RWPE2 (cell line): ENCODE measurements around the gene L3MBTL4.

Experiments
- ATAC-seq: fragments of 200-7000 bp; cut with Tn5 transposase; 3 replicates; pipeline ENCODE4 v1.9.1; 2021; ENCODE audit warnings: low read depth
- DNase-seq: peaks from one replicate; pipeline ENCODE4 v3.0.0-alpha.2; 2020; ENCODE audit warnings: low spot score
- H3K27ac ChIP-seq: fragments of 450-650 bp; 2 replicates; pipeline ENCODE4 v1.5.1; 2017; ENCODE audit warnings: mild to moderate bottlenecking; ENCODE audit not compliant: poor library complexity, severe bottlenecking
- H3K27me3 ChIP-seq: fragments of 250-450 bp; sonication (Bioruptor Pico); 2 replicates; pipeline ENCODE4 v1.5.1; 2021; ENCODE audit warnings: mild to moderate bottlenecking, moderate library complexity; ENCODE audit not compliant: insufficient read depth, poor library complexity, severe bottlenecking
- H3K36me3 ChIP-seq: fragments of 250-450 bp; sonication (Bioruptor Pico); 2 replicates; pipeline ENCODE4 v1.5.1; 2020; ENCODE audit warnings: low read depth, mild to moderate bottlenecking, moderate library complexity
- H3K4me1 ChIP-seq: fragments of 250-450 bp; sonication (Bioruptor Pico); 2 replicates; pipeline ENCODE4 v1.5.1; 2021; ENCODE audit warnings: mild to moderate bottlenecking, moderate library complexity; ENCODE audit not compliant: insufficient read depth, poor library complexity, severe bottlenecking
- H3K4me3 ChIP-seq: fragments of 250-450 bp; sonication (Bioruptor Pico); 2 replicates; pipeline ENCODE4 v1.5.1; 2021; ENCODE audit warnings: mild to moderate bottlenecking, moderate library complexity; ENCODE audit not compliant: severe bottlenecking
- H3K9me3 ChIP-seq: fragments of 250-450 bp; sonication (Bioruptor Pico); 2 replicates; pipeline ENCODE4 v1.5.1; 2021; ENCODE audit warnings: mild to moderate bottlenecking, moderate library complexity; ENCODE audit not compliant: severe bottlenecking
- TF ChIP-seq, protein P1 (sequence below): fragments of 450-650 bp; IDR thresholded peaks from one replicate; pipeline ENCODE4 v1.5.1; 2017; ENCODE audit warnings: mild to moderate bottlenecking, moderate library complexity; ENCODE audit not compliant: poor library complexity, severe bottlenecking

The L3MBTL4 gene

DNA sequence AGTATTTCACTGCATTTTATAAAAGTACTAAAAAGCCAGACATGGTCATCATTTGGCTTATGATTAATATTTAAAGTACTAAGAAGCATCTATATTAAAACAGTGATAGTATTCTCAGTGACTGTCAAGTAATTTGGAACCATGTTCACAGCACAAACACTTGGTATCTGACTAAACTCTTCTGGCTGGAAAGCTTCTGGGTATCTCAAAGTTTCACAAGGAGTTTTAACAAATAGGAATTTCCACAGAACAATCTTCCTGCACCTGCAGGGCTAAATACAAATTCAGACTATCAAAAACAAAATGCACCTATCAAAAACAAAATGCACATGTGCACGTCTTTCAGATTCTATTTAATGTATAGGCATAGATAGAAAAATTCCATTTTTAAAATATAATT, 158.8 kb downstream of the L3MBTL4 start:
- DNase-seq, result no peak
- no peaks in the 10 kb centered on the region for H3K36me3 ChIP-seq
- TF ChIP-seq, protein P1, sequence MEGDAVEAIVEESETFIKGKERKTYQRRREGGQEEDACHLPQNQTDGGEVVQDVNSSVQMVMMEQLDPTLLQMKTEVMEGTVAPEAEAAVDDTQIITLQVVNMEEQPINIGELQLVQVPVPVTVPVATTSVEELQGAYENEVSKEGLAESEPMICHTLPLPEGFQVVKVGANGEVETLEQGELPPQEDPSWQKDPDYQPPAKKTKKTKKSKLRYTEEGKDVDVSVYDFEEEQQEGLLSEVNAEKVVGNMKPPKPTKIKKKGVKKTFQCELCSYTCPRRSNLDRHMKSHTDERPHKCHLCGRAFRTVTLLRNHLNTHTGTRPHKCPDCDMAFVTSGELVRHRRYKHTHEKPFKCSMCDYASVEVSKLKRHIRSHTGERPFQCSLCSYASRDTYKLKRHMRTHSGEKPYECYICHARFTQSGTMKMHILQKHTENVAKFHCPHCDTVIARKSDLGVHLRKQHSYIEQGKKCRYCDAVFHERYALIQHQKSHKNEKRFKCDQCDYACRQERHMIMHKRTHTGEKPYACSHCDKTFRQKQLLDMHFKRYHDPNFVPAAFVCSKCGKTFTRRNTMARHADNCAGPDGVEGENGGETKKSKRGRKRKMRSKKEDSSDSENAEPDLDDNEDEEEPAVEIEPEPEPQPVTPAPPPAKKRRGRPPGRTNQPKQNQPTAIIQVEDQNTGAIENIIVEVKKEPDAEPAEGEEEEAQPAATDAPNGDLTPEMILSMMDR, result no peak
- ATAC-seq, result no peak
- H3K4me1 ChIP-seq, result no peaks in the 10 kb centered on the region
- no peak overlapping the region for H3K27ac ChIP-seq
- H3K27me3 ChIP-seq, result no peaks in the 10 kb centered on the region
- no peaks in the 10 kb centered on the region for H3K9me3 ChIP-seq
- H3K4me3 ChIP-seq, result no peak overlapping the region

DNA sequence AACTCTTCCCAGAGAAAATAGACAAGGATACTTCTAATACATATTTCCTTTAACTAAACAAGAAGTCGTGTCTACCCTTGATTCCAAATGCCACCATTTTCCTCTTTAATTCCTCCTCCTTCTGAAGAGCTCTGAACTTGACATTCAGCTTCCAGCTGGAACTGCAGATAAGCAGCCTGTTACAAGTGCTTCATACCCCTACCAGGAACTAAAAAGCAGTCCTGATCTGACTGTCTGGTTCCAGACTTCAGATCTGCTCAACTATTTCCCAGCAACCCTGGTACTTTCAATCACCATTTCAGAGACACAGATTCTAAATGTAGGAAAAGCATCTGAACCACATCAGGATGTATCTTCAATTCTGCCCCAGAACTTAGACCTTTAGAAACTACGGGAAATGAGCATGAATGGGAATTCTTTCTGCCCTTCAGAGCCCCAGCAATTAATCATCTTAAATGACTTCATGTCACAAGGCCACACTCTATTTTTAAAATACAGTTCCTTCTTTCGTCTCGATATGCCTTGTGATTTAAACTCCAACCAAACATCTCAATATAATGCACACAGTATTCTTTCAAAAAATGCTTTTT, 159.5 kb downstream of the L3MBTL4 start:
- Histone ChIP-seq H3K27ac (no peak overlapping the region), H3K4me1 (no peaks in the 10 kb centered on the region), H3K9me3 (no peaks in the 10 kb centered on the region), H3K27me3 (no peaks in the 10 kb centered on the region), H3K4me3 (no peak overlapping the region), H3K36me3 (no peaks in the 10 kb centered on the region)
- TF ChIP-seq, protein P1, result no peak
- DNase-seq, result no peak
- ATAC-seq, result no peak

DNA sequence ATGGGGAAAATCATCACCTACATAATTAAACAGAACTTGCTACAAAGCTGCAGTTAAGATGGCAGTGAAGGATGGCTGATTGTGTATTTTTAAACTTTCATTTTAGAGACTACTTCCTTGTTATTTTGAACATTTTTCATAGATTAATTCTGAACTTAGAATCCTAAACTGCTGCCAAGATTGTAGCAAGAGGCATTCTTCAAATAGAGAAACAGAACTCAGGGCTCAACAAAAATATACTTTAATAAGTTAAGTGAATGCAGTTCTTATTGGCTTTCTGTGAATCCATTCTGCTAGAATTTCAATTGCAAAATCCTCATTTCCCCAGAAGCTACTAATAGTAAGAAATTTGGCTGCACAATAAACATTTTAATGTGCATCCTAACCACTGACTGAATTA, 160.3 kb downstream of the L3MBTL4 start:
- Histone ChIP-seq H3K9me3 (no peaks in the 10 kb centered on the region), H3K27me3 (no peaks in the 10 kb centered on the region), H3K4me3 (no peak overlapping the region), H3K36me3 (no peaks in the 10 kb centered on the region), H3K27ac (no peak overlapping the region), H3K4me1 (no peaks in the 10 kb centered on the region)
- DNase-seq, result no peak
- TF ChIP-seq, protein P1, result no peak
- no peak for ATAC-seq

DNA sequence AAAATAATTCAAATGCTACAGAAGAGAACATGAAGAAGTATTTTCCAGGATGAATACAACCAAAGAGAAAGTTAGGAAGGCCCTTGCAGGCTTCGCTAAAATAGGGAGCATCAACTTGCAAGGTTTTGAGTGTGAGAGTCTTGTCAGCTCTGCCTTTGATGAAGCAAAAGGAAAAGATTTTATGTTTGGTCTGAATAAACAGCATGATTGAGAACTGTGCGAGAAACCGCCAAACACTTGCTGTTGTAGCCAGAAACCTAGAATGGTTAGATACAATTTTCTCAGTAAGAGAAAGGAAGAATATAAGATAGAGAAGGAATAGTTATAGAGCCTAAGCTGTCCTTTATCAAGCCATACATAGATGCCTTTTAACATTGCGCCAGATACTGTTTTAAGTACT, 163.6 kb downstream of the L3MBTL4 start:
- Histone ChIP-seq H3K27ac (no peak overlapping the region), H3K4me1 (no peaks in the 10 kb centered on the region), H3K36me3 (no peaks in the 10 kb centered on the region), H3K27me3 (no peaks in the 10 kb centered on the region), H3K4me3 (no peak overlapping the region), H3K9me3 (no peaks in the 10 kb centered on the region)
- DNase-seq, result no peak
- ATAC-seq, result no peak
- TF ChIP-seq, protein P1, result no peak

DNA sequence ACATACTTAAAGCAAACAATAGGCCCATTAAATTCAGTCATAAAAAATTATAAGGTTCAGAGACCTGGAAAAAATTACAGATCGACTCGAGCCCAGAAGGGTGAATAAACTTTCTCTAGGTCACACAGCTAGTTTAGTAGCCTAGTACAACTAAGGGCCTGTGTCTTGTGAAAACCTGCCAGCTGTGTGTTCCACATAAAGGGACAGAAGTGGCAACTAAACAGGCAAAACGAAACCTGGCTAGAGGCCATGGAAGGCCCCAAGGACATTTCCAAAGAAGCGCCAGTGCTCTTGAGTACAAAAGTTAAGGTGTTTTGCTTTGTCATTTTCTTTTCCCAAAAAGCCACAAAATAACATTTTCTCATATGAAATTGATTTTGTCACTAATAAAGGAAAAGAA, 164.9 kb downstream of the L3MBTL4 start:
- Histone ChIP-seq H3K27me3 (no peaks in the 10 kb centered on the region), H3K9me3 (no peaks in the 10 kb centered on the region), H3K27ac (no peak overlapping the region), H3K4me1 (no peaks in the 10 kb centered on the region), H3K36me3 (no peaks in the 10 kb centered on the region), H3K4me3 (no peak overlapping the region)
- DNase-seq, result no peak
- ATAC-seq, result no peak
- TF ChIP-seq, protein P1, result no peak
